ENCODE results near the gene HNRNPU.

The HNRNPU gene

DNA sequence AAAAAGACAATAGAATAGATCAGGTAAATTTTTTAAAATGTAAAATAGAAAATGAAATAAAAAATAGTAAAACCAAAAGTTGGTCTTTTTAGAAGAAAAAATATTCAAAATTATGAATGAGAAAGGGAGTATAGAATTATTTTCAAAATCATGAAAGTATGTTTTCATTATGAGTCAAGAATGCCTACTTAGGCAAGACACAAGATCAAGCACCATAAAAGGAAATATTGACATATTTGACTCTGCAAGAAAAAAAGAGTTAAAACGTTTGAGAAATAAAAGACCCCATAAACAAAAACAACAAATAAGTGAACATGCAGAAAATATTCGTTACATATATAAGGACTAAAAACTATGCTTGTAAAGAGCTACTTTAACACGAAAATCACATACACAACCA lies 33.7 kb downstream of the HNRNPU start:
- H3K79me2 ChIP-seq (ENCODE audit: low read length): peaks cover 1% of the 10 kb centered on the region
- TF ChIP-seq EZH2 (optimal IDR thresholded peaks at IDR 0.05; ENCODE audit: low read depth, low read length) (no peak), EZH2phosphoT487 (IDR thresholded peaks at IDR 0.05; ENCODE audit: low read length) (no peak)
- TF ChIP-seq, protein P1, sequence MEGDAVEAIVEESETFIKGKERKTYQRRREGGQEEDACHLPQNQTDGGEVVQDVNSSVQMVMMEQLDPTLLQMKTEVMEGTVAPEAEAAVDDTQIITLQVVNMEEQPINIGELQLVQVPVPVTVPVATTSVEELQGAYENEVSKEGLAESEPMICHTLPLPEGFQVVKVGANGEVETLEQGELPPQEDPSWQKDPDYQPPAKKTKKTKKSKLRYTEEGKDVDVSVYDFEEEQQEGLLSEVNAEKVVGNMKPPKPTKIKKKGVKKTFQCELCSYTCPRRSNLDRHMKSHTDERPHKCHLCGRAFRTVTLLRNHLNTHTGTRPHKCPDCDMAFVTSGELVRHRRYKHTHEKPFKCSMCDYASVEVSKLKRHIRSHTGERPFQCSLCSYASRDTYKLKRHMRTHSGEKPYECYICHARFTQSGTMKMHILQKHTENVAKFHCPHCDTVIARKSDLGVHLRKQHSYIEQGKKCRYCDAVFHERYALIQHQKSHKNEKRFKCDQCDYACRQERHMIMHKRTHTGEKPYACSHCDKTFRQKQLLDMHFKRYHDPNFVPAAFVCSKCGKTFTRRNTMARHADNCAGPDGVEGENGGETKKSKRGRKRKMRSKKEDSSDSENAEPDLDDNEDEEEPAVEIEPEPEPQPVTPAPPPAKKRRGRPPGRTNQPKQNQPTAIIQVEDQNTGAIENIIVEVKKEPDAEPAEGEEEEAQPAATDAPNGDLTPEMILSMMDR (IDR thresholded peaks at IDR 0.05; ENCODE audit: low read length): no peak
- H3K9ac ChIP-seq (ENCODE audit: low read length): no peak overlapping the region
- no peak overlapping the region for H3K27ac ChIP-seq (ENCODE audit: low read length)
- peaks cover 20% of the 10 kb centered on the region for H3F3A ChIP-seq (ENCODE audit: insufficient read depth, low read length)
- H2AFZ ChIP-seq (ENCODE audit: low read length): no peak overlapping the region
- no peaks in the 10 kb centered on the region for H3K9me2 ChIP-seq (replicated peaks; ENCODE audit: insufficient read depth, low read length)
- H3K4me3 ChIP-seq (ENCODE audit: low read length): no peak overlapping the region
- no peaks in the 10 kb centered on the region for H4K20me1 ChIP-seq (ENCODE audit: insufficient read depth, low read length)
- H3K27me3 ChIP-seq (replicated peaks; ENCODE audit: insufficient read depth, low read length): no peaks in the 10 kb centered on the region
- no peaks in the 10 kb centered on the region for H3K9me3 ChIP-seq (replicated peaks; ENCODE audit: insufficient read depth, low read length)
- no peak overlapping the region for H3K4me2 ChIP-seq (ENCODE audit: low read depth, low read length)
- no peak for DNase-seq
- no peaks in the 10 kb centered on the region for H3K36me3 ChIP-seq (replicated peaks; ENCODE audit: insufficient read depth, low read length)
- no peaks in the 10 kb centered on the region for H3K4me1 ChIP-seq (ENCODE audit: low read length)

DNA sequence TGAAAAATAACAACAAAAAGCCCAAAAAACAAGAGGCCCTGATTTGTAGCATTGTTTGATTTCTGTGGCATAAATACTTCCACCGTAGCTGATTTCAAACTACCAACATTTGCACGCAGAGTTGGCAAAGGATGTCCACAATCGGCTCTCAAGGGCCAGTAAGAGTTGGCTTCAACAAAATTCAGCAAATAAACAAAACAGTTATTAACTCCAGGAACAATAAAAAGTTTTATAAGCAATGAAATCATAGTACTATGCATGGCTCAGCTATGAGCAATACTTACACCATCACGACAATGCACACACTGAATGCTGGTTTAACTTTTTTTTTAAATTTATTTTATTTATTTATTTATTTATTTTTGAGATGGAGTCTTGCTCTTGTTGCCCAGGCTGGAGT lies 37.6 kb downstream of the HNRNPU start:
- Histone ChIP-seq H3K9me3 (replicated peaks; ENCODE audit: insufficient read depth, low read length) (no peaks in the 10 kb centered on the region), H3K4me2 (ENCODE audit: low read depth, low read length) (no peak overlapping the region), H3K27me3 (replicated peaks; ENCODE audit: insufficient read depth, low read length) (no peaks in the 10 kb centered on the region), H3K79me2 (ENCODE audit: low read length) (no peaks in the 10 kb centered on the region), H4K20me1 (ENCODE audit: insufficient read depth, low read length) (no peaks in the 10 kb centered on the region), H3K4me1 (ENCODE audit: low read length) (no peaks in the 10 kb centered on the region), H3F3A (ENCODE audit: insufficient read depth, low read length) (no peaks in the 10 kb centered on the region), H3K27ac (ENCODE audit: low read length) (no peak overlapping the region), H2AFZ (ENCODE audit: low read length) (no peak overlapping the region), H3K4me3 (ENCODE audit: low read length) (no peak overlapping the region), H3K36me3 (replicated peaks; ENCODE audit: insufficient read depth, low read length) (no peaks in the 10 kb centered on the region), H3K9me2 (replicated peaks; ENCODE audit: insufficient read depth, low read length) (no peaks in the 10 kb centered on the region), H3K9ac (ENCODE audit: low read length) (no peak overlapping the region)
- no peak for DNase-seq
- TF ChIP-seq EZH2phosphoT487 (IDR thresholded peaks at IDR 0.05; ENCODE audit: low read length) (no peak), EZH2 (optimal IDR thresholded peaks at IDR 0.05; ENCODE audit: low read depth, low read length) (no peak)
- TF ChIP-seq, protein P1 (IDR thresholded peaks at IDR 0.05; ENCODE audit: low read length): no peak

DNA sequence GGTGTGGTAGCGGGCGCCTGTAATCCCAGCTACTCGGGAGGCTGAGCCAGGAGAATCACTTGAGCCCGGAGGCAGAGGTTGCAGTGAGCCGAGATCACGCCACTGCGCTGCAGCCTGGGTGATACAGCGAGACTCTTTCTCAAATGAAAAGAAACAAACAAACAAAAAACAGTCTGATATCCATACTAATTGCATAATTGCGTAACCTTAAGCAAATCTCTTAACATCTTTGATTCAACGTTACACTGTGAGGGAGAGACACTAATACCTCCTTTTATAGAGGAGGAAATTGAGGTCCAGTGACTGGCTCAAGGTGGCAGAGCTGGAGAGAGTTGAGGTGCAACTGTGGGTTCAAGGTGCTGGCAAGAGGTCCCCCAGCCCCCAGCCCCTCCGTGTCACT lies 41.5 kb downstream of the HNRNPU start:
- Histone ChIP-seq H3K27ac (ENCODE audit: low read length) (no peak overlapping the region), H4K20me1 (ENCODE audit: insufficient read depth, low read length) (no peaks in the 10 kb centered on the region), H3K9me2 (replicated peaks; ENCODE audit: insufficient read depth, low read length) (no peaks in the 10 kb centered on the region), H3K36me3 (replicated peaks; ENCODE audit: insufficient read depth, low read length) (no peaks in the 10 kb centered on the region), H3K9me3 (replicated peaks; ENCODE audit: insufficient read depth, low read length) (no peaks in the 10 kb centered on the region), H3K9ac (ENCODE audit: low read length) (no peak overlapping the region), H3K79me2 (ENCODE audit: low read length) (no peaks in the 10 kb centered on the region), H3K4me1 (ENCODE audit: low read length) (no peaks in the 10 kb centered on the region), H2AFZ (ENCODE audit: low read length) (no peak overlapping the region), H3K4me2 (ENCODE audit: low read depth, low read length) (no peak overlapping the region), H3F3A (ENCODE audit: insufficient read depth, low read length) (no peaks in the 10 kb centered on the region), H3K4me3 (ENCODE audit: low read length) (no peak overlapping the region), H3K27me3 (replicated peaks; ENCODE audit: insufficient read depth, low read length) (no peaks in the 10 kb centered on the region)
- no peak for DNase-seq
- TF ChIP-seq, protein P1 (IDR thresholded peaks at IDR 0.05; ENCODE audit: low read length): no peak
- no peak for TF ChIP-seq EZH2phosphoT487 (IDR thresholded peaks at IDR 0.05; ENCODE audit: low read length)
- no peak for TF ChIP-seq EZH2 (optimal IDR thresholded peaks at IDR 0.05; ENCODE audit: low read depth, low read length)

All from MM.1S (cell line).